Measurements from ENCODE around the gene VASN.
A peak's percentile ranks its signal among the peaks of the same experiment; 100 is the strongest.

VASN gene

GRCh38 chr16:4349332-4349731, 22.3 kb upstream of the VASN start:
- in situ Hi-C loops (cut with HindIII; ENCODE audit: low pct_ligation_motif_present, low pct_unique_long_range_greater_than_20kb, low sequenced_read_pairs): no loop called here
- DNase-seq: no peak

GRCh38 chr16:4350365-4350786, 21.3 kb upstream of the VASN start:
- in situ Hi-C loops (cut with HindIII; ENCODE audit: low pct_ligation_motif_present, low pct_unique_long_range_greater_than_20kb, low sequenced_read_pairs): no loop called here
- no peak for DNase-seq

- in situ Hi-C loops (cut with HindIII; ENCODE audit: low pct_ligation_motif_present, low pct_unique_long_range_greater_than_20kb, low sequenced_read_pairs): no loop called here
- DNase-seq: peak; percentile 97
These were observed 20.6 kb upstream of the VASN start, which contains the start of gene PAM16 for GRCh38 chr16:4350787-4351659. PAM16 (minus strand) TSS chr16:4351321; CDS start chr16:4351234, 87 bp downstream.

- in situ Hi-C loops (cut with HindIII; ENCODE audit: low pct_ligation_motif_present, low pct_unique_long_range_greater_than_20kb, low sequenced_read_pairs): no loop called here
These were observed 19.8 kb upstream of the VASN start for GRCh38 chr16:4351880-4352279.

GRCh38 chr16:4352843-4353242, 18.8 kb upstream of the VASN start:
- DNase-seq: no peak
- in situ Hi-C loops (cut with HindIII; ENCODE audit: low pct_ligation_motif_present, low pct_unique_long_range_greater_than_20kb, low sequenced_read_pairs): no loop called here

More at GRCh38 chr16:4351880-4352279, 19.8 kb upstream of the VASN start:
- no peak for DNase-seq

GRCh38 chr16:4353675-4354074, 18.0 kb upstream of the VASN start:
- in situ Hi-C loops (cut with HindIII; ENCODE audit: low pct_ligation_motif_present, low pct_unique_long_range_greater_than_20kb, low sequenced_read_pairs): no loop called here
- no peak for DNase-seq

GRCh38 chr16:4354512-4355409, 16.9 kb upstream of the VASN start:
- in situ Hi-C loops (cut with HindIII; ENCODE audit: low pct_ligation_motif_present, low pct_unique_long_range_greater_than_20kb, low sequenced_read_pairs): no loop called here
- DNase-seq: no peak

GRCh38 chr16:4356820-4357219, 14.8 kb upstream of the VASN start:
- DNase-seq: no peak
- in situ Hi-C loops (cut with HindIII; ENCODE audit: low pct_ligation_motif_present, low pct_unique_long_range_greater_than_20kb, low sequenced_read_pairs): no loop called here

- no peak for DNase-seq
- in situ Hi-C loops (cut with HindIII; ENCODE audit: low pct_ligation_motif_present, low pct_unique_long_range_greater_than_20kb, low sequenced_read_pairs): no loop called here
These were observed 13.4 kb upstream of the VASN start for GRCh38 chr16:4358236-4358635.

GRCh38 chr16:4358831-4359561, 12.7 kb upstream of the VASN start:
- in situ Hi-C loops (cut with HindIII; ENCODE audit: low pct_ligation_motif_present, low pct_unique_long_range_greater_than_20kb, low sequenced_read_pairs): no loop called here
- DNase-seq: peak; percentile 48

- no peak for DNase-seq
- in situ Hi-C loops (cut with HindIII; ENCODE audit: low pct_ligation_motif_present, low pct_unique_long_range_greater_than_20kb, low sequenced_read_pairs): no loop called here
These were observed 11.7 kb upstream of the VASN start for GRCh38 chr16:4359914-4360313.

GRCh38 chr16:4360538-4361021, 11.1 kb upstream of the VASN start:
- peak; percentile 33 for DNase-seq
- in situ Hi-C loops (cut with HindIII; ENCODE audit: low pct_ligation_motif_present, low pct_unique_long_range_greater_than_20kb, low sequenced_read_pairs): no loop called here

GRCh38 chr16:4361033-4361943, 10.4 kb upstream of the VASN start:
- in situ Hi-C loops (cut with HindIII; ENCODE audit: low pct_ligation_motif_present, low pct_unique_long_range_greater_than_20kb, low sequenced_read_pairs): no loop called here
- DNase-seq: no peak

GRCh38 chr16:4361944-4362311, 9.7 kb upstream of the VASN start:
- in situ Hi-C loops (cut with HindIII; ENCODE audit: low pct_ligation_motif_present, low pct_unique_long_range_greater_than_20kb, low sequenced_read_pairs): no loop called here
- DNase-seq: no peak

- in situ Hi-C loops (cut with HindIII; ENCODE audit: low pct_ligation_motif_present, low pct_unique_long_range_greater_than_20kb, low sequenced_read_pairs): no loop called here
- no peak for DNase-seq
These were observed 9.0 kb upstream of the VASN start for GRCh38 chr16:4362476-4363135.

- DNase-seq: no peak
- in situ Hi-C loops (cut with HindIII; ENCODE audit: low pct_ligation_motif_present, low pct_unique_long_range_greater_than_20kb, low sequenced_read_pairs): no loop called here
These were observed 7.2 kb upstream of the VASN start for GRCh38 chr16:4364196-4365013.
